Esophagus muscularis mucosa (tissue), 4 donors: Measurements from ENCODE around the gene GRID2. TPM values are rescaled to one million over a fixed set of nuclear protein-coding genes. Genes with fewer than 3 reads are reported as not detected.

Experiments
- DNase-seq: peaks from one replicate; pipeline ENCODE4 v3.0.0-alpha.2; 2017; ENCODE audit errors: extremely low spot score
- H3K27ac ChIP-seq, 4 donors: fragments of 200-600 bp; sonication (generic); replicated peaks in 1 of 4; 1 replicate in 3 of 4; 2 replicates in 1 of 4; pipeline ENCODE4 v1.5.1; 2016 to 2019; ENCODE audit warnings: mild to moderate bottlenecking in 1 of 4
- H3K27me3 ChIP-seq, 4 donors: fragments of 200-600 bp; sonication (generic); one replicate each; pipeline versions ENCODE4 v1.5.1 to v1.6.0; 2016 to 2019
- H3K36me3 ChIP-seq, 4 donors: fragments of 200-600 bp; sonication (generic); one replicate each; pipeline ENCODE4 v1.5.1; 2016 to 2019
- H3K4me1 ChIP-seq, 4 donors: fragments of 200-600 bp; sonication (generic); one replicate each; pipeline ENCODE4 v1.5.1; 2016 to 2019
- H3K4me3 ChIP-seq, 4 donors: fragments of 200-600 bp; sonication (generic); 1 replicate in 2 of 4; 2 replicates in 2 of 4; pipeline ENCODE4 v1.5.1; 2016 to 2019; ENCODE audit warnings: mild to moderate bottlenecking in 4 of 4, moderate library complexity in 1 of 4
- H3K9me3 ChIP-seq, 4 donors: fragments of 200-600 bp; sonication (generic); 1 replicate in 3 of 4; 2 replicates in 1 of 4; pipeline ENCODE4 v1.5.1; 2016 to 2019
- EP300 ChIP-seq: sonication (generic); formaldehyde crosslinking; IDR thresholded peaks from one replicate; pipeline ENCODE4 v1.6.1; 2017; ENCODE audit warnings: antibody characterized with exemption
- POLR2A ChIP-seq: fragments of 450-650 bp; IDR thresholded peaks from one replicate; pipeline ENCODE4 v1.6.1; 2017; ENCODE audit warnings: antibody characterized with exemption, moderate library complexity, mild to moderate bottlenecking, low read depth
- POLR2AphosphoS5 ChIP-seq, 2 donors: sonication (generic); formaldehyde crosslinking; IDR thresholded peaks; one replicate each; pipeline ENCODE4 v1.6.1; 2017; ENCODE audit warnings: antibody characterized with exemption in 2 of 2
- WGBS: methylation state at CpG from one replicate; pipeline ENCODE4 v1.1.5; 2018; 5-methylcytosine and 5-hydroxymethylcytosine counted together
- intact Hi-C: fragments of 100-400 bp; cut with DNase I; formaldehyde crosslinking; loops from one replicate; pipeline ENCODE4 v1.15.1; 2023
- total RNA-seq, 4 donors: library from RNA; depleted of rRNA; stranded (reverse); fragments of >200 nt; gene quantifications; one replicate each; pipeline versions ENCODE4 v1.1.0 to v1.2.1, GENCODE V29; 2016
- TF ChIP-seq, protein P1 (sequence below), 3 experiments: fragments of 200-600 bp in 2 of 3; fragments of 450-650 bp in 1 of 3; sonication (generic) in 2 of 3; IDR thresholded peaks; one replicate each; pipeline ENCODE4 v1.5.1; 2017 to 2019; ENCODE audit warnings: antibody characterized with exemption in 3 of 3, mild to moderate bottlenecking in 2 of 3, moderate library complexity in 1 of 3

Gene GRID2
- total RNA-seq, 4 donors from 2014 or later, result 0.06 to 0.17 TPM; not detected in 2

DNA sequence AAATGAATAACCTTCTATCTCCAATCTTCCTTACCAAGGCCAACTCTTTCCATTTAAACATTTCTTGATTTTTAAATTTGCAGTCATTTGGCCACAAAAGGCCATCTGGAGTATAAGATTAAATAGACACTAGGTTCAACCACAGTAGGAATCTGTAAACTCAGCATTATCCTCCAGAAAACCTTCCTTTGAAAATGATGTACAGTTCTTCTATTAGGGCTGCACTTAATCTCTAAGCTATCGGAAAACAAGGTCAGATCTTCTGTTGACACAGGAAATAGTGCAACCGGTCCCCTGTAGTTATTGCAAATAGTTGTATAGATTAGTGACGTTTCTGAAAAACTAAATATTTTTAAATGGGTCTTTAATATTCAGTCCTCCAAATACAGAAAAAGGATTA, 1165.8 kb downstream of the GRID2 start:
- Histone ChIP-seq H3K27ac (no peak overlapping the region), H3K36me3 (no peaks in the 10 kb centered on the region), H3K4me3 (no peak overlapping the region), H3K4me1 (no peaks in the 10 kb centered on the region), H3K27me3 (no peaks in the 10 kb centered on the region), H3K9me3 (no peaks in the 10 kb centered on the region)
- TF ChIP-seq, protein P1, sequence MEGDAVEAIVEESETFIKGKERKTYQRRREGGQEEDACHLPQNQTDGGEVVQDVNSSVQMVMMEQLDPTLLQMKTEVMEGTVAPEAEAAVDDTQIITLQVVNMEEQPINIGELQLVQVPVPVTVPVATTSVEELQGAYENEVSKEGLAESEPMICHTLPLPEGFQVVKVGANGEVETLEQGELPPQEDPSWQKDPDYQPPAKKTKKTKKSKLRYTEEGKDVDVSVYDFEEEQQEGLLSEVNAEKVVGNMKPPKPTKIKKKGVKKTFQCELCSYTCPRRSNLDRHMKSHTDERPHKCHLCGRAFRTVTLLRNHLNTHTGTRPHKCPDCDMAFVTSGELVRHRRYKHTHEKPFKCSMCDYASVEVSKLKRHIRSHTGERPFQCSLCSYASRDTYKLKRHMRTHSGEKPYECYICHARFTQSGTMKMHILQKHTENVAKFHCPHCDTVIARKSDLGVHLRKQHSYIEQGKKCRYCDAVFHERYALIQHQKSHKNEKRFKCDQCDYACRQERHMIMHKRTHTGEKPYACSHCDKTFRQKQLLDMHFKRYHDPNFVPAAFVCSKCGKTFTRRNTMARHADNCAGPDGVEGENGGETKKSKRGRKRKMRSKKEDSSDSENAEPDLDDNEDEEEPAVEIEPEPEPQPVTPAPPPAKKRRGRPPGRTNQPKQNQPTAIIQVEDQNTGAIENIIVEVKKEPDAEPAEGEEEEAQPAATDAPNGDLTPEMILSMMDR (IDR thresholded peaks at IDR 0.05), result no peak
- intact Hi-C loops, result no loop called here
- DNase-seq, result no peak
- WGBS, result 56% methylated on average over 3 of the region's 3 CpGs

DNA sequence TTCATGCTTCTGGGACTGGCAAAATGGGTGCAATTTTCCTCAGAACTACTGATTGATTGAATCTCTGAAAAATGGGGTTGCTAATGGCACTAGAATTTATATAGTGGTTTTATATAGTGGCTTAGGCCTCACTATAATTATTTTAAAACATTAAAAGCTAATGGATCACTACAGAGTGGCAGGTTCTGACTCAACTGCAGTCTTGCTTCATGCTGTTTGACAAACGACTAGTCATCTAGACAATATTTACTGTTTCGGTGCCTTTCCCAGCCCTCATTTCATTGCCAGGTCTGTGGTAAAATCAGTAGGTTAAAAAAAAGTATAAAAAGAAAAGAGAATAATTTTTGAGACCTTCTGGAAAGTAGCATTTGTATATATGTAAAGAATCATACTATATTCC, 1172.0 kb downstream of the GRID2 start:
- Histone ChIP-seq H3K4me1 (no peaks in the 10 kb centered on the region), H3K36me3 (no peaks in the 10 kb centered on the region), H3K27me3 (no peaks in the 10 kb centered on the region), H3K27ac (no peak overlapping the region), H3K9me3 (no peaks in the 10 kb centered on the region), H3K4me3 (no peak overlapping the region)
- intact Hi-C loops, result no loop called here
- 69% methylated on average over 2 of the region's 2 CpGs for WGBS
- no peak for DNase-seq
- TF ChIP-seq EP300 (no peak), POLR2A (no peak), POLR2AphosphoS5 (IDR thresholded peaks at IDR 0.05) (no peak)
- TF ChIP-seq, protein P1 (IDR thresholded peaks at IDR 0.05), result no peak

DNA sequence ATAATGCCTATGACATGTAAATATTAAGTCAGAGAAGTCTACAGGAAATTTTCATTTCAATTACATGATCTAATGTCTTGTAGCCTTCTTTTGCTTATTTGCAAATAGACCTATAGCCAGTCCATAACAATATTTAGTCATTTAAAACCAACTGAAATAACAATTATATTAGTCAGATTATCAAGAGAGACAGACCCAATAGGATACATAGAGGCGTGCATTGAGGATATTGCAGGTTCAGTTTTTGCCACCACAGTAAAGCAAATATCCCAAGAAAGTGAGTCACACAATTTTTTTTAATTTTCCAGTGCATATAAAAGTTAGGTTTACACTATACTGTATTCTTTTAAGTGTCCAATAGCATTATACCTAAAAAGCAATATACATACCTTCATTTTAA, 1175.0 kb downstream of the GRID2 start:
- H3K4me1 ChIP-seq, result no peaks in the 10 kb centered on the region
- H3K4me3 ChIP-seq, result no peak overlapping the region
- 100% methylated on average over 1 of the region's 1 CpG for WGBS
- no peaks in the 10 kb centered on the region for H3K36me3 ChIP-seq
- TF ChIP-seq EP300 (no peak), POLR2A (no peak), POLR2AphosphoS5 (IDR thresholded peaks at IDR 0.05) (no peak)
- TF ChIP-seq, protein P1 (IDR thresholded peaks at IDR 0.05), result no peak
- intact Hi-C loops, result no loop called here
- no peak overlapping the region for H3K27ac ChIP-seq
- DNase-seq, result no peak
- H3K9me3 ChIP-seq, result no peaks in the 10 kb centered on the region
- no peaks in the 10 kb centered on the region for H3K27me3 ChIP-seq

DNA sequence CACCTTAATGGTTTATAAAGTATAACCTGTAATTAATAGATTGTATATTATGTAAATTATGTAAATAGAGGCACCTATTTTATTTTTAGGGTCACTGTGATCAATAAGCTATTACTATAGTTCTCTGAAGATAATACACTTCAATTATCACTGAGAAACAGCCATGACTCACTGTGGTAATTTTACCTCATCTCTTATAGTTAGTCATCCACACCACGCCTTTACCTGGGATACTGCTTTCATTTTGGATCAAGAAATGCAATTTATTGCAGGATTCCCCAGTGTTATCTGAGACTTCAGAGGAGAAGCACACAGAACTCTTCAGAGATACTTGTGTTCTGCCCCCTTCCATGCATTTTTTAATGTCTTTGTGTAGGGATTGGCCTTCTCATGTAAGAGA, 1176.7 kb downstream of the GRID2 start:
- WGBS, result 100% methylated on average over 1 of the region's 1 CpG
- TF ChIP-seq, protein P1 (IDR thresholded peaks at IDR 0.05), result no peak
- TF ChIP-seq POLR2A, result no peak
- TF ChIP-seq EP300, result no peak
- no peak for TF ChIP-seq POLR2AphosphoS5 (IDR thresholded peaks at IDR 0.05)

DNA sequence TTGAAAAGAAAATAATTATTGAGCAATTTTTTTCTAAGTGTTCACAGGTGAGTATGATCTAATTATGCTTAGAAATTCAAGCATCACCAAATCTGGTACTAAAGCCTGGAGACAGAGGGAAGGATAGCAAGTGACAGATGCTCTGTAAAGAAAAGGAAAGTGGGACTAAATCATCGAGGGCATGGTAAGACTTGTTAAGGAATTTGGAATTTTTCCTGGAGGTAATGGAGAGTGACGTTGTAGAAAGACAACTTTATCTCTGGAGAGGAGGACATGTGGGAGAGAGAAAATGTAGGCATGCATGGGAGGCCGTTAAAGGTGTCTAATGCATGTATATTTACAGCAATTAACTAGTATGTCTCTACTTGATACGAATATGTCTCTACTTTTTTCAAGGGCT, 1191.6 kb downstream of the GRID2 start:
- no peaks in the 10 kb centered on the region for H3K4me1 ChIP-seq
- WGBS, result 77% methylated on average over 4 of the region's 4 CpGs
- TF ChIP-seq EP300 (no peak), POLR2A (no peak), POLR2AphosphoS5 (IDR thresholded peaks at IDR 0.05) (no peak)
- TF ChIP-seq, protein P1 (IDR thresholded peaks at IDR 0.05), result no peak

More for the DNA sequence above, 1176.7 kb downstream of the GRID2 start:
- no peak for DNase-seq
- Histone ChIP-seq H3K36me3 (no peaks in the 10 kb centered on the region), H3K27ac (no peak overlapping the region), H3K9me3 (no peaks in the 10 kb centered on the region), H3K27me3 (no peaks in the 10 kb centered on the region), H3K4me3 (no peak overlapping the region), H3K4me1 (no peaks in the 10 kb centered on the region)
- intact Hi-C loops, result no loop called here

More for the DNA sequence above, 1191.6 kb downstream of the GRID2 start:
- H3K27me3 ChIP-seq, result no peaks in the 10 kb centered on the region
- no peaks in the 10 kb centered on the region for H3K36me3 ChIP-seq
- H3K27ac ChIP-seq, result no peak overlapping the region
- no peak overlapping the region for H3K4me3 ChIP-seq
- H3K9me3 ChIP-seq, result no peaks in the 10 kb centered on the region
- intact Hi-C loops, result no loop called here
- DNase-seq, result no peak
